Smooth muscle cell (in vitro differentiated cells): ENCODE measurements around the gene ZC2HC1C. TPM values are rescaled to one million over a fixed set of nuclear protein-coding genes. Genes with fewer than 3 reads are reported as not detected.

Experiments used
- DNase-seq: peaks from one replicate; lab custom pipeline; 2025; ENCODE audit not compliant: unreplicated experiment; lab: John Stamatoyannopoulos, UW
- H2AFZ ChIP-seq: fragments of 200-600 bp; sonication (generic); 2 replicates; pipeline ENCODE4 v1.6.0; 2016; ENCODE audit warnings: antibody characterized with exemption, low read depth, mild to moderate bottlenecking
- H3F3A ChIP-seq: fragments of 200-600 bp; sonication (generic); 2 replicates; pipeline ENCODE4 v1.6.0; 2017; ENCODE audit warnings: antibody characterized with exemption, low read depth
- H3K27ac ChIP-seq: fragments of 200-600 bp; sonication (generic); 2 replicates; pipeline ENCODE4 v1.5.1; 2016; ENCODE audit warnings: low read depth, mild to moderate bottlenecking
- H3K27me3 ChIP-seq: fragments of 200-600 bp; sonication (generic); 2 replicates; pipeline ENCODE4 v1.6.1; 2016; ENCODE audit warnings: low read depth, mild to moderate bottlenecking
- H3K36me3 ChIP-seq: fragments of 200-600 bp; sonication (generic); 2 replicates; pipeline ENCODE4 v1.5.1; 2016; ENCODE audit warnings: low read depth
- H3K4me1 ChIP-seq: fragments of 200-600 bp; sonication (generic); 2 replicates; pipeline ENCODE4 v1.5.1; 2016; ENCODE audit warnings: low read depth
- H3K4me2 ChIP-seq: fragments of 200-600 bp; sonication (generic); 2 replicates; pipeline ENCODE4 v1.6.0; 2016; ENCODE audit warnings: mild to moderate bottlenecking
- H3K4me3 ChIP-seq: fragments of 200-600 bp; sonication (generic); 2 replicates; pipeline ENCODE4 v1.5.1; 2016; ENCODE audit warnings: mild to moderate bottlenecking
- H3K79me2 ChIP-seq: fragments of 200-600 bp; sonication (generic); 2 replicates; pipeline ENCODE4 v1.6.0; 2016; ENCODE audit warnings: low read depth, mild to moderate bottlenecking
- H3K9ac ChIP-seq: fragments of 200-600 bp; sonication (generic); 2 replicates; pipeline ENCODE4 v1.6.0; 2016; ENCODE audit warnings: low read depth
- H3K9me3 ChIP-seq: fragments of 200-600 bp; sonication (generic); replicated peaks from 2 replicates; pipeline ENCODE4 v1.5.1; 2016; ENCODE audit warnings: low read depth
- H4K20me1 ChIP-seq: fragments of 200-600 bp; sonication (generic); 2 replicates; pipeline ENCODE4 v1.6.0; 2016; ENCODE audit warnings: low read depth
- WGBS: methylation state at CpG from one replicate; pipeline ENCODE4 v1.1.7; 2016; ENCODE audit warnings: low lambda C conversion rate; 5-methylcytosine and 5-hydroxymethylcytosine counted together
- polyA plus RNA-seq: library from polyadenylated mRNA; unstranded; fragments of >200 nt; fragmentation: Nextera tagmentation; extraction: Ambion mirVana; gene quantifications from 2 replicates; pipeline ENCODE4 v1.2.1, GENCODE V29; 2016
- total RNA-seq: library from RNA; depleted of rRNA; stranded (reverse); fragments of >200 nt; gene quantifications from 2 replicates; pipeline ENCODE4 v1.2.3, GENCODE V29; 2014
- TF ChIP-seq, protein P1 (sequence below): fragments of 200-600 bp; sonication (generic); IDR thresholded peaks from 2 replicates; pipeline ENCODE4 v1.5.1; 2017; ENCODE audit warnings: borderline replicate concordance, mild to moderate bottlenecking, antibody characterized with exemption; ENCODE audit not compliant: insufficient read depth, poor library complexity, severe bottlenecking

Gene ZC2HC1C
- total and polyA plus RNA-seq, 2 experiments from 2014 or later = 0.18 to 0.53 TPM

DNA sequence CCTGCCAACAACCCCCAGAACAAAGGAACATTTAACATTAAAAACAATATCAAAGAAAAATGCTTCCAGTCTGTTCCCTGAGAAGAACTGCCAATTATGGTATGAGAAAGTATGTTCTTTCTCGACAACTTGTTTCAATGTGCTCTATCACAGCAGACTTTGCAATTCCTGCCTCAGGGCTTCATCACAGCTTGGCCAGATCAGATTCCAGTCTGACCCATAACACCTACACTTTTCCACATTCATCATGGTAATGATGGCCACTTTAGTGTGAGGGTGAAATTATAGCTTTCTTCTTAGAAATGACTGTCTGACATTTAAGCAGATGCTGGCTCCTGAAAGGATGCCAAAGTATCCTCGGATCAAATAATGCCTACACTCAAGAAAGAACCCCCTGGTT is 40.4 kb downstream of the ZC2HC1C start:
- Histone ChIP-seq H4K20me1 (no peaks in the 10 kb centered on the region), H3K4me1 (no peaks in the 10 kb centered on the region), H3F3A (no peaks in the 10 kb centered on the region), H2AFZ (no peak overlapping the region), H3K36me3 (no peaks in the 10 kb centered on the region), H3K9ac (no peak overlapping the region), H3K27ac (no peak overlapping the region), H3K4me3 (no peak overlapping the region), H3K27me3 (no peaks in the 10 kb centered on the region), H3K9me3 (no peaks in the 10 kb centered on the region), H3K79me2 (no peaks in the 10 kb centered on the region), H3K4me2 (no peak overlapping the region)
- 82% methylated on average over 2 of the region's 2 CpGs for WGBS
- TF ChIP-seq, protein P1, sequence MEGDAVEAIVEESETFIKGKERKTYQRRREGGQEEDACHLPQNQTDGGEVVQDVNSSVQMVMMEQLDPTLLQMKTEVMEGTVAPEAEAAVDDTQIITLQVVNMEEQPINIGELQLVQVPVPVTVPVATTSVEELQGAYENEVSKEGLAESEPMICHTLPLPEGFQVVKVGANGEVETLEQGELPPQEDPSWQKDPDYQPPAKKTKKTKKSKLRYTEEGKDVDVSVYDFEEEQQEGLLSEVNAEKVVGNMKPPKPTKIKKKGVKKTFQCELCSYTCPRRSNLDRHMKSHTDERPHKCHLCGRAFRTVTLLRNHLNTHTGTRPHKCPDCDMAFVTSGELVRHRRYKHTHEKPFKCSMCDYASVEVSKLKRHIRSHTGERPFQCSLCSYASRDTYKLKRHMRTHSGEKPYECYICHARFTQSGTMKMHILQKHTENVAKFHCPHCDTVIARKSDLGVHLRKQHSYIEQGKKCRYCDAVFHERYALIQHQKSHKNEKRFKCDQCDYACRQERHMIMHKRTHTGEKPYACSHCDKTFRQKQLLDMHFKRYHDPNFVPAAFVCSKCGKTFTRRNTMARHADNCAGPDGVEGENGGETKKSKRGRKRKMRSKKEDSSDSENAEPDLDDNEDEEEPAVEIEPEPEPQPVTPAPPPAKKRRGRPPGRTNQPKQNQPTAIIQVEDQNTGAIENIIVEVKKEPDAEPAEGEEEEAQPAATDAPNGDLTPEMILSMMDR = no peak
- DNase-seq = no peak

DNA sequence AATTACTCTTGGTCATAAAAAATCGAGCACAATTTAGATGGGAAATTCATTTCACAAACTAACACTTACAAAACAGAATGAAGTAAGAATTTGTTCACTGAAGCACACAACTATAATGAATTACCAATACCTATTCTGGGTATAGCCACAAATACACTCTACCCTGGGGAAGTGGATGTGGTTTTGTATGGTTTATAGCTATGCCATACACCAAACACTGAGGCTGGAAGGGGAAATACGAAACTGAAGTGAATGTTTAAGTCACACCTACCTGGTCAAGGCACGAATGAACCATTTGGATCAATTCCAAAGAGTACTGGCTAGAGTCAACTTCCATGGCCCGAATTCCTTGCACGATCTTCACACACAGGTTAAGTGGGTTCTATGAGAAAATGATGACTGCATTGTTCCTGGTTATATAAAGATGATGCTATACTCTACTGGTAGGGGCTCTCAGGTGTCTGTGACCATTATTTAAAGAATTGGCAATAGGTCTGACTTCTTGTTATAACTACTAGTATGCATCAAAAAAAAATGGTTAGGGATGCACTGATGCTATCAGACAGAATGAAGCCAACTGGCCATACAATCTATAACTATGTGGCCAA is 44.6 kb downstream of the ZC2HC1C start:
- no peaks in the 10 kb centered on the region for H3K36me3 ChIP-seq
- H3K9me3 ChIP-seq = no peaks in the 10 kb centered on the region
- no peaks in the 10 kb centered on the region for H3F3A ChIP-seq
- no peak overlapping the region for H3K27ac ChIP-seq
- 95% methylated on average over 5 of the region's 5 CpGs for WGBS
- TF ChIP-seq, protein P1 = no peak
- H3K4me1 ChIP-seq = no peaks in the 10 kb centered on the region
- no peak overlapping the region for H2AFZ ChIP-seq
- no peaks in the 10 kb centered on the region for H3K27me3 ChIP-seq
- no peak overlapping the region for H3K4me2 ChIP-seq
- no peak overlapping the region for H3K4me3 ChIP-seq
- H3K9ac ChIP-seq = no peak overlapping the region
- H3K79me2 ChIP-seq = no peaks in the 10 kb centered on the region
- no peaks in the 10 kb centered on the region for H4K20me1 ChIP-seq
- no peak for DNase-seq

DNA sequence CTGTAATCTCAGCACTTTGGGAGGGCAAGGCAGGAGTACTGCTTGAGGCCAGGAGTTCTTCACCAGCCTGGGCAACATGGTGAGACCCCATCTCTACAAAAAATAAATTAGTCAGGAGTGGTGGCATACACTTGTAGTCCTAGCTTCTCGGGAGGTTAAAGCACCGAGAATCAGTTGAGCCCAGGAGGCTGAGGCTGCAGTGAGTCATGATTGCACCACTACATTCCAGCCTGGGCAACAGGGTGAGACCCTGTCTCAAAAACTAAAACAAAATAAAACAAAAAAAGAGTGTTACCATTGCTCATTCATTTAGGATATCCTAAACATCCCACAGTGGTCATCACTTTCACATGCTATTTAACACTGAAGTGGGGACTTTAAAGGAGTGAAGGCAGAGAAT is 49.6 kb downstream of the ZC2HC1C start:
- H3K27me3 ChIP-seq = no peaks in the 10 kb centered on the region
- WGBS = 61% methylated on average over 2 of the region's 2 CpGs
- no peak overlapping the region for H3K4me2 ChIP-seq

More for the DNA sequence above, 49.6 kb downstream of the ZC2HC1C start:
- no peaks in the 10 kb centered on the region for H3K36me3 ChIP-seq
- H3K4me3 ChIP-seq = no peak overlapping the region
- no peaks in the 10 kb centered on the region for H3K9me3 ChIP-seq
- no peaks in the 10 kb centered on the region for H3K4me1 ChIP-seq
- DNase-seq = no peak
- no peak overlapping the region for H3K27ac ChIP-seq
- no peaks in the 10 kb centered on the region for H3F3A ChIP-seq
- TF ChIP-seq, protein P1 = no peak
- no peak overlapping the region for H3K9ac ChIP-seq
- H4K20me1 ChIP-seq = no peaks in the 10 kb centered on the region
- H2AFZ ChIP-seq = no peak overlapping the region
- H3K79me2 ChIP-seq = no peaks in the 10 kb centered on the region
